ENCODE results near the gene KSR1. TPM values are rescaled to one million over a fixed set of nuclear protein-coding genes. Genes with fewer than 3 reads are reported as not detected.

Gene KSR1
- total RNA-seq, 4 donors from 2014 or later = 26.0 to 37.5 (median 35.0) TPM

DNA sequence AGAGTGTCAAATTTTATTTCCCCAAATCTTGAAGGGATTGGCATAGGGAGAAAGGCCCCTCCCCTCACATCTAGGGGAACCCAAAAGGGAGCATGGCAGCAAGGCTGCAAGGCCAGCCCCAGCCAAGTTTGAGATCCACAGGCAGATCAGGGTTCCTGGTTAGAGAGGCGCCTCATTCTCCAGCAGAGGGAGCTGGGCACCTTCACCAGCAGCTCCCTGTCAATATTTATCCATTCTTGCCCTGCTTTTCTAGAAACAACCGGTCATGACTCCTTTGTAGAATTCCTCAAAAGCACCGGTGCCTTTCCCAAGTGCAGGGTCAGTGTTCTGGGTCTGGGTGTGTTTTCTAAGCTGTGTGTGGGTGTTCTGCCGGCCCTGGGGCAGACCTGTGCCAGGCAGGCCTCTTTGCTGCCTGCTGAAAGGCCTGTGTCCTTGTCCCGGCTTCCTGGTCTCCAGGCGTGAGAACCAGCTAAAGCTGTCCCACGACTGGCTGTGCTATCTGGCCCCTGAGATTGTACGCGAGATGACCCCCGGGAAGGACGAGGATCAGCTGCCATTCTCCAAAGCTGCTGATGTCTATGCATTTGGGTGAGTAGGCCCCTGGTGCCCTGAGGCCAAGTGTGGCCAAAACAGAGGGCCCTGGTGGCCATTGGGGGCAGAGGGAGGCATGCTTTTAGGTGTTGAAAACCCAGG lies 153.5 kb downstream of the KSR1 start:
- intact Hi-C loops (cut with DNase I; ENCODE audit: low total_unique reads) = no loop called here
- no peak for DNase-seq (ENCODE audit: low spot score in 2 of 2)
- H3K4me3 ChIP-seq (ENCODE audit: low read depth, poor library complexity, severe bottlenecking) = no peak overlapping the region
- 80 to 87% methylated on average over 11 of the region's 11 CpGs for WGBS, 2 donors
- TF ChIP-seq, protein P1, sequence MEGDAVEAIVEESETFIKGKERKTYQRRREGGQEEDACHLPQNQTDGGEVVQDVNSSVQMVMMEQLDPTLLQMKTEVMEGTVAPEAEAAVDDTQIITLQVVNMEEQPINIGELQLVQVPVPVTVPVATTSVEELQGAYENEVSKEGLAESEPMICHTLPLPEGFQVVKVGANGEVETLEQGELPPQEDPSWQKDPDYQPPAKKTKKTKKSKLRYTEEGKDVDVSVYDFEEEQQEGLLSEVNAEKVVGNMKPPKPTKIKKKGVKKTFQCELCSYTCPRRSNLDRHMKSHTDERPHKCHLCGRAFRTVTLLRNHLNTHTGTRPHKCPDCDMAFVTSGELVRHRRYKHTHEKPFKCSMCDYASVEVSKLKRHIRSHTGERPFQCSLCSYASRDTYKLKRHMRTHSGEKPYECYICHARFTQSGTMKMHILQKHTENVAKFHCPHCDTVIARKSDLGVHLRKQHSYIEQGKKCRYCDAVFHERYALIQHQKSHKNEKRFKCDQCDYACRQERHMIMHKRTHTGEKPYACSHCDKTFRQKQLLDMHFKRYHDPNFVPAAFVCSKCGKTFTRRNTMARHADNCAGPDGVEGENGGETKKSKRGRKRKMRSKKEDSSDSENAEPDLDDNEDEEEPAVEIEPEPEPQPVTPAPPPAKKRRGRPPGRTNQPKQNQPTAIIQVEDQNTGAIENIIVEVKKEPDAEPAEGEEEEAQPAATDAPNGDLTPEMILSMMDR (IDR thresholded peaks at IDR 0.05) = no peak
- no peak for TF ChIP-seq POLR2A (IDR thresholded peaks at IDR 0.05)

DNA sequence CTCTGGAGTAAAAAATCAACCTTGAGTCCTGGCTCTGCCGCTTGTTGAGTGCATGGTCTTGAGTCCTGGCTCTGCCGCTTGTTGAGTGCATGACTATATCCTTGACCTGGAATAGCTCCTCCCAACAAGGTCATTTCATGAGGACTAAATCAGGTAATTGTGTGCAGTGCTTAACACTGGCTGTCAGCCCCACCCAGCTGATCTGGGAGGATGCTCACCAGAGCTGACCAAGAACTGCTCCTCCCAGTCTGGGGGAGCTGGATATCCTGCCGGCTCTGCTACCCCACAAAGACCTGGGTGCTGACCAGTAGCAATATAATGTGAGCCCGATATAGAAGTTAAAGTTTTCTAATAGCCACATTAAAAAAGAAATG lies 154.0 kb downstream of the KSR1 start:
- DNase-seq (ENCODE audit: low spot score in 2 of 2) = no peak
- 90 to 92% methylated on average over 4 of the region's 4 CpGs for WGBS, 2 donors
- intact Hi-C loops (cut with DNase I; ENCODE audit: low total_unique reads) = no loop called here
- H3K4me3 ChIP-seq (ENCODE audit: low read depth, poor library complexity, severe bottlenecking) = no peak overlapping the region
- TF ChIP-seq, protein P1 (IDR thresholded peaks at IDR 0.05) = no peak
- TF ChIP-seq POLR2A (IDR thresholded peaks at IDR 0.05) = no peak

DNA sequence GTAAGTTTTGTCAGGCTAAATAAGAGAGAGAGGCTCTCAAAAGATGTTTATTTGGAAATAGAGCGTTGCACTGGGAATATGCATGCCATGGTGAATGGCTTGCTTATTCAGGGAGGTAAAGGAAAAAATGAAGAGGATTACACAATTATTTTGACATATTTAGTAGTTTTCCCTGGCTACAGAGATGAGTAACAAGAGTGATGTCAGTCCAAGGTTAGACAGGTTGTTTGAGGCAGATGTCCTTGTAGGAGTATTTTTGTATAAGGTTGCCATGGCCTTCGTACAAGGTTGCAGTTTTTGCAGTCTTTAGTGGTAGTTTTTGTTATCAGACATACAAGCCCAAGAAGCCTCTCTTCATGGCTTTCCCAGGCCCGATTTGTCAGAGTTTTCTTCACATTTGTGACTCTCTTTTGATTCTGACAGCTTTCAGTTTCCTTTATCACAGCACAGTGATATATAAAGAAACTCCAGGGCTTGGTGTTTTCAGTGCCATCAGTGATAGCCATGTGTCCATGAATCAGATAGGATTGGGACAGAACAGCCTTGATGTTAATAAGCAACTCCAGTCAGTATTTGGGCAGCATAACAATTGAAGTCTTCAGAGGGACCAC lies 156.0 kb downstream of the KSR1 start:
- 82% methylated on average over 3 of the region's 3 CpGs for WGBS, 2 donors
- TF ChIP-seq, protein P1 (IDR thresholded peaks at IDR 0.05) = no peak
- TF ChIP-seq POLR2A (IDR thresholded peaks at IDR 0.05) = no peak
- no peak for DNase-seq (ENCODE audit: low spot score in 2 of 2)
- no peak overlapping the region for H3K4me3 ChIP-seq (ENCODE audit: low read depth, poor library complexity, severe bottlenecking)
- intact Hi-C loops (cut with DNase I; ENCODE audit: low total_unique reads) = no loop called here

DNA sequence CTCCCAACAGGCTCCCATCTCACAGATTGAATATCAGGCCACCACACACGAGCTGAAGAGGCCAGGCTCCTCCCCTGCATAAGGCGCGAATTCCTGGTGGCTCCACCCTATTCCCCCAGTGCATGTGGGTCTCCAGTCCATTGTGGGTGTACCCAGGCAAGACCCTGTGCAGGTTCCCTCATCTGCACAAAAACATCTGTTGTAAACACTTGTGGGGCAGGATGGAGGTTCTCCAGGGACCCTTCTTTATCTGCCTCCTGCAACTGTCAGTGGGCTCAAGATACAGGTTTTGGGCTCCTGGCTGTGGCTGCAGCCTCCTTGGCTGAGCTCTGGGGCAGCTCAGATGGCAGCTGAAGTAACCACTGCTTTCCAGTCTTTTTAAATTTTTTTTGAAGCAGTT lies 157.2 kb downstream of the KSR1 start:
- DNase-seq (ENCODE audit: low spot score in 2 of 2) = no peak
- H3K4me3 ChIP-seq (ENCODE audit: low read depth, poor library complexity, severe bottlenecking) = no peak overlapping the region
- intact Hi-C loops (cut with DNase I; ENCODE audit: low total_unique reads) = no loop called here
- 87 to 89% methylated on average over 3 of the region's 3 CpGs for WGBS, 2 donors
- TF ChIP-seq POLR2A (IDR thresholded peaks at IDR 0.05) = no peak
- TF ChIP-seq, protein P1 (IDR thresholded peaks at IDR 0.05) = no peak

DNA sequence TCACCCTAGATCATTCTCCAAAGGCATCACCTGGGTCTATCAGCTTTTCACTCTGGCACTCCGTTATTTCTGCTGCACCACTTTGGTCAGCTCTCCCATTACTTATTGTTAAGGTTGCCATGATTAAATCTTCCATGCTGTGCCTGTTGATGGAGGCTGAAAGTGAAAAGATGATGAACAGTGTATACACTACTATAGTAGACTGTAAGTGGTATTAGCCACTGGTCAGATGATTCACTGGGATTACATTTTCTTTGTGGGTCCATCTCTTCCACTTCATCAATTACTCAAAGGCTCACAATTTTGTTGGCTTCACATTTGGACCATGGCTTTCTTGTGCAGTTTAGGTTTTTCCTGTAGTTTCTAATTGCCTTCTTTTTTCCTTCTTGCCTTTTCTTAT lies 158.9 kb downstream of the KSR1 start:
- TF ChIP-seq, protein P1 (IDR thresholded peaks at IDR 0.05) = no peak
- intact Hi-C loops (cut with DNase I; ENCODE audit: low total_unique reads) = no loop called here
- 93 to 100% methylated on average over 1 of the region's 1 CpG for WGBS, 2 donors
- H3K4me3 ChIP-seq (ENCODE audit: low read depth, poor library complexity, severe bottlenecking) = no peak overlapping the region
- DNase-seq (ENCODE audit: low spot score in 2 of 2) = no peak

- TF ChIP-seq POLR2A (IDR thresholded peaks at IDR 0.05) = no peak
- TF ChIP-seq, protein P1 (IDR thresholded peaks at IDR 0.05) = no peak
- 72 to 80% methylated on average over 4 of the region's 4 CpGs for WGBS, 2 donors
- intact Hi-C loops (cut with DNase I; ENCODE audit: low total_unique reads) = no loop called here
- DNase-seq (ENCODE audit: low spot score in 2 of 2) = no peak
- H3K4me3 ChIP-seq (ENCODE audit: low read depth, poor library complexity, severe bottlenecking) = no peak overlapping the region
Observed at GRCh38 chr17:27616414-27616813, 160.2 kb downstream of the KSR1 start.
